LoVo (cell line): ENCODE data around the gene KRTAP5-7.

Experiments used
- DNase-seq: peaks from one replicate; pipeline ENCODE4 v3.0.0-alpha.2; 2016; ENCODE audit warnings: low spot score

The KRTAP5-7 gene

DNA sequence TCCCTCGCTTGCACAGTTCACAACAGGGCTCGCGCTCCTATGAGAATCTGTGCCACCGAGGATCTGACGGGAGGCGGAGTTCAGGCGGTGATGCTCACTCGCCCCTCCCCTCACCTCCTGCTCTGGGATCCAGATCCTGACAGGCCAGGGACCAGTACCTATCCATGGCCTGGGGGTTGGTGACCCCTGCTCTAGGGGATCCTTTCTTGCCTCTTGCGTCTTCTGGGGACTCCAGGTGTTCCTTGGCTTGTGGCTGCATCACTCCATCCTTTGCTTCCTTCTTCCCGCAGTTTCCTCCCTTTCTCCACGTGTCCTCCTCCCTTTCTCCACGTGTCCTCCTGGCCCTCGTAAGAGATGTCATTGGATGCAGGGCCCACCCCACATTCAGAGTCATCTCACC is 30.6 kb upstream of the KRTAP5-7 start:
- no peak for DNase-seq

DNA sequence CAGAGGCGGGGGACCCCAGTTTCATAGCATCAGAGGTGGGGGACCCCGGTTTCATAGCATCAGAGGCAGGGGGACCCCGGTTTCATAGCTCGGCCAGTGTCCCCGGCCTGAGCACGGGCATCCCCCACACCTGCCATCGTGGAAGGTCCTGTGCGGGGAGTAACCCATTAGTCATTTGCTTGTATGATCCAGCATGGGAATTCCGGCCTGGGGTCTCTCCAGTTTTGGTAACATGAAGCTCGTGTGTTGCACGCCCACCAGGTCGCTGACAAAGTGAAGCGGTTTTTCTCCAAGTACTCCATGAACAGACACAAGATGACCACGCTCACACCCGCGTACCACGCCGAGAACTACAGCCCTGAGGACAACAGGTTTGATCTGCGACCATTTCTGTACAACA is 29.0 kb upstream of the KRTAP5-7 start:
- DNase-seq, result no peak

DNA sequence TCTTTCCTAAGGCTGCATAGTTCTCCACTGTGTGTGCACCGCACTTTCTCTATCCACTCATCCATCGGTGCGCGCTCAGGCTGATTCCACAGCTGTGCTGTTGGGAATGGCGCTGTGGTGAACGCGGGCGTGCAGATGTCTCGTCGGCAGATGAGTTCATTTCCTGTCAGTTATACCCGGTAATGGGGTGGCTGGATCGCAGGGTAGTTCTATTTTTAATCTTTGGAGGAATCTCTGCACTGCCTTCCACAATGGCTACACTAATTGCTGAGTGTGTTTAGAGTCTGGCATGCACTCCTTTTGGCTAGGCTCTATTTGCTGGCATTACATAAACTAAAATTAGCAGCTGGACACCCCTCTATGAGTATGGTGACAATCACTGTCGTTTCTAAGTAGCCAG is 27.9 kb upstream of the KRTAP5-7 start:
- no peak for DNase-seq

DNA sequence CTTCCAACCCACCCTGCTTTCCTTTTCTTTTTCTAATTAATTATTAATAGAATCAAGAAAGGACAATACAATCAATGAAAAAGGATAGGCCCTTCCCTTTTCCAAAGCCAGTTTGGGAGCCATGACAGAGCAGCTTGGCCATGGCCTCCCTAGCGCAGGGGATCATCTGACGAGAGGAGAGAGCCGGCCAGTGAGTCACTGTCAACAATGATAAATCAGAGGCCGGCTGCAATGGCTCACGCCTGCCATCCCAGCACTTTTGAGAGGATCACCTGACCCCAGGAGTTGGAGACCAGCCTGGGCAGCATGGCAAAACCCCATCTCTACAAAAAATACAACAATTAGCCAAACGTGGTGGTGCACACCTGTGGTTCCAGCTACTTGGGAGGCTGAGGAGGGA is 27.5 kb upstream of the KRTAP5-7 start:
- DNase-seq, result no peak

DNA sequence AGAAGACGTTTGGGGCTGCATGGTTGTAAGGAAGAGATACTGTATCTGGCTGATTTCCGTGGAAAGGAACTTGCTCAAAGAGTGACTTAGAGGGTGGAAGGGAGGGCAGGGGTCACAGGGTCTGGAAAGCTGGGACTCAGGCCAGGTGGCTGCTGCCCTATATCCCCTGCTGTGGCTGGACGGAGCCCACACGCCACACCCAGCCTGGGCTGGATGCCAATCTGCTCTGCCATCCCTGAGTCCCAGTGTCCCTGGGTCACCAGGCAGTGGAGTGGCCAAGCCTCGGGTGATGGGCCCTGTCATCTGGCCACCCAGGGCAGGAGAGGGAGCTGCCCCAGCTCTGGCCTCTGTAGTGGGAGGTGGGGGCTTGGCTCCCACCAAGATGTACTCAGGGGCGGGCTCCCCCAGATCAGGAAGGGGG is 26.5 kb upstream of the KRTAP5-7 start:
- DNase-seq, result peak; percentile 52

- no peak for DNase-seq
Observed at GRCh38 chr11:71501071-71501985, 25.7 kb upstream of the KRTAP5-7 start.

- no peak for DNase-seq
Observed at GRCh38 chr11:71502026-71502425, 25.0 kb upstream of the KRTAP5-7 start.

DNA sequence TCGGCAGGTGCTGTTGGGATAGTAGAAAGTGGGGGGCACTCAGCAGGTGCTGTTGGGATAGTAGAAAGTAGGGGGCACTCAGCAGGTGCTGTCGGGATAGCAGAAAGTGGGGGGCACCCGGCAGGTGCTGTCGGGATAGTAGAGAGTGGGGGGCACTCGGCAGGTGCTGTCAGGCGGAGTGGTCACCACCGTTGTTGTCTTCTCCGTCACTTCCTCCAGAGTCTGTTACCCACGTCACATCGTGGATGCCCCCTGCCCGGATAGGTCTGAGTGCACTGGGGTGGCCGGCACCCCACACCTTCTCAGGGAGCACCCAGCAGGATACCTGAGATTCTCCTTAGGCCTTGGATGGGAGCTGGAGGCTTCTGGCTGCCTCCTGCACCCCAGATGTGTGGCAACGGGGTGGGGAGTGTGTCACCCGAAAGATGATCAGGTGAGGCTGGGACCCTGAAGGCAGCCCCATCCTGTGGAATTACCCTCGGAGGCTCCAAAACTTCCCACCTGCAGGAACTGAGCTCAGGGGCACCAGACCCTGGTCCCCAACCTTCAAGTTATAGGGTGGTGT is 24.1 kb upstream of the KRTAP5-7 start:
- no peak for DNase-seq

GRCh38 chr11:71504531-71504930 is 22.5 kb upstream of the KRTAP5-7 start:
- DNase-seq, result no peak

- no peak for DNase-seq
Observed at GRCh38 chr11:71505001-71505400, 22.1 kb upstream of the KRTAP5-7 start.

DNA sequence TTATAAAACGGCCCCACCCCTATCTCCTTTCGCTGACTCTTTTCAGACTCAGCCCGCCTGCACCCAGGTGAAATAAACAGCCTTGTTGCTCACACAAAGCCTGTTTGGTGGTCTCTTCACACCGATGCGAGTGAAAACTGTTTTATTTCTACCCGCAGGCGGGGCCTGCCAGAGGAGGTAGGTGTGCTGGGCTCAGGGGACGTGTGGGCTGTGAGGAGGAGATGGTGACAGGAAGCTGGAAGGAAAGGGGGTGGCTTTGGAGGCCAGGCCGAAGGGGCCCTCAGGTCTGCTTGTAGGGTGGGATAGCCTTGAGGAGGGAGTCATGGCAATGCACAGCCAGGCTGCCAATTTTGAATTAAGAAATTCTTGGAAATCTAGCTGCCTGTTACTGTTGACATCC is 21.3 kb upstream of the KRTAP5-7 start:
- DNase-seq, result no peak

GRCh38 chr11:71507102-71507501 is 20.0 kb upstream of the KRTAP5-7 start:
- DNase-seq, result no peak

- DNase-seq, result no peak
Observed at GRCh38 chr11:71518506-71519471, 8.3 kb upstream of the KRTAP5-7 start.

DNA sequence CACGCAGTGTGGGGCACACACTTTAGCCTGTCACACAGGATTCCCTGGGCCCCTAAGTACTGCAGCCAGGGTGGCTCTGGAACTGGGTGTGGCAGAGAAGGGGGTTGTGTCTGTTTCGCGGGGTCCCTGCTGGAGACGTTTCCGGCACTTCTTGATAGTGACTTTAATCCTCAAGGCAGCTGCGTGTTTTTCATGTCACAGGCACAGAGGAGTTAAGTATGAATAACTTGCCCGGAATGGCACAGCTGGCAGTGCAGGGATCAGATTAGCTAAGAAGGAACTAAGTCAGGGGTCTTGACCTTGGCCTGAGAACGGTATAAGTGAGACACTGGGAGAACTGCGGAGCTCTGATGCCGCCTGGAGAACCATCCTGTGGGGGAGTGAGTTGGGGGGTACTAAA is 7.5 kb upstream of the KRTAP5-7 start:
- DNase-seq, result no peak

DNA sequence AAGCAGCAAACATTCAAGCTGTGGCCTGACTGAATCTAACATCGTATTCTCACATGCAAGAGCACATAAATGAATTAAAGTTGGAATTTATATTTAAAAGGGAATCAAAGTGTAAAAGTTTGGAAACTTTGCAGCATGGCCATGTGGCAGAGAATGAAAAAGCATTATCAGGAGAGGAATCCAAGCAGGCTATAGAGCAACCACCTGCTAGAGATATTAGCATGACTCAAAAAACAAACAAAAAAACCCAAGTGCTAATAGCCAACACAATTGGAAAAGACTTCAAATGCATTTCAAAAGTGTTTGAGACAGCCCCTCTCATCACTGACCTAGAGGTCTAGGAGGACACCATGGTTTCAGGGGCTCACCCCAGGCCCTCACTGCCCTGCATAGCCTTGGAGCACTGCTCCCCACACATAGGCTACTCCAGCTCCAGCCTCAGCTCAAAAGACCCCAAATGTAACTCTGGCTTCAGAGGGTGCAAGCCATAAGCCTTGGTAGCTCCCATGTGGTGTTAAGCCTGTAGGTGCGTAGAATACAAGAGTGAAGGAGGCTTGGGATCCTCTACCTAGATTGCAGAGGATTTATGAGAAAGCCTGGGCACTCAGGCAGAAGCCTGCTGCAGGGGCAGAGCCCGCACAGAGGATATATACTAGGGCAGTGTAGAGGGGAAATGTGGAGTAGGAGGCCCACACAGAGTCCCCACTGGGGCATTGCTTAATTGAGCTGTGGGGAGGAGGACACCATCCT is 1.7 kb upstream of the KRTAP5-7 start:
- no peak for DNase-seq

GRCh38 chr11:71525938-71526495 is 1.1 kb upstream of the KRTAP5-7 start:
- peak; percentile 12 for DNase-seq

DNA sequence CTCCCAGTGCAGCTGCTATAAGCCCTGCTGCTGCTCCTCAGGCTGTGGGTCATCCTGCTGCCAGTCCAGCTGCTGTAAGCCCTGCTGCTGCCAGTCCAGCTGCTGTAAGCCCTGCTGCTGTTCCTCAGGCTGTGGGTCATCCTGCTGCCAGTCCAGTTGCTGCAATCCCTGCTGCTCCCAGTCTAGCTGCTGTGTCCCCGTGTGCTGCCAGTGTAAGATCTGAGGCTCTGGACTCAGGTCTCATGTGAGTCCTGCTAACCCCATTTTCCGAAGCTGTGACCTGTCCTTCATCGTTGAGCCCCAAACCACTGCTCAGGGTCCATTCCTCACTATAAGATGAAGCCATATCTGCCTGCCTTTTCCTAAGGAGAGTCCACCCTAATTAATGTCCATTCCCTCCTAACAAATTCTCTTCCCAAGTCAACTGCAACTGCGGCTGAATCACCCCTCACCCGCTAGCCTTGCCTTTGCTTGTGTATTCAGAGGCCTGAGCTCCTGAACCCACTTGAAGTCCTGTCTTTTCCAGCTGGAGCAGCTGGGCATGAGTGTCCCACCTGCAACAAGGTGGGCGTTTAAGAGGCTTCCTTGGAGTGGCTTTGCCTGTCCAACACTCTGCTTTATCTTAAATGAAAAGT is 626 bp downstream of the KRTAP5-7 start:
- no peak for DNase-seq

DNA sequence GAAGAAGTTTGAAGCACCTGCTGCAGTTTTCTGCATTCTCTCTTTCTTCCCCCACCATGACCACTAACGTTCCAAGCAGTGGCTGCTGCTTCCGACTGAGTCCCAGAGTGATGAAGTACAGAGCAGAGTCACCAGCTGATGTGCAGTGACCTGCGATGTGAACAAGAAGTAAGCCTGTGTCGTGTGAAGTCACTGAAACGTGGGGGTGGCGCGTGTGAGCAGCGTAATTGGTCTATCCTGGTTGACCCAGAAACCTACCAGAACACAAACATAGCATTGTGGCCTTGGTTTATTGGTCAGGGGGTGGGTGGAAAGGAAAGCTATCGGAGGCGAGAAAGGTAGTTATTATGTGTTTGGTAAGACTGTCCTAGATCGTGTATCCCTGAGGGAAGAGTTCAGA is 3.5 kb downstream of the KRTAP5-7 start:
- no peak for DNase-seq

DNA sequence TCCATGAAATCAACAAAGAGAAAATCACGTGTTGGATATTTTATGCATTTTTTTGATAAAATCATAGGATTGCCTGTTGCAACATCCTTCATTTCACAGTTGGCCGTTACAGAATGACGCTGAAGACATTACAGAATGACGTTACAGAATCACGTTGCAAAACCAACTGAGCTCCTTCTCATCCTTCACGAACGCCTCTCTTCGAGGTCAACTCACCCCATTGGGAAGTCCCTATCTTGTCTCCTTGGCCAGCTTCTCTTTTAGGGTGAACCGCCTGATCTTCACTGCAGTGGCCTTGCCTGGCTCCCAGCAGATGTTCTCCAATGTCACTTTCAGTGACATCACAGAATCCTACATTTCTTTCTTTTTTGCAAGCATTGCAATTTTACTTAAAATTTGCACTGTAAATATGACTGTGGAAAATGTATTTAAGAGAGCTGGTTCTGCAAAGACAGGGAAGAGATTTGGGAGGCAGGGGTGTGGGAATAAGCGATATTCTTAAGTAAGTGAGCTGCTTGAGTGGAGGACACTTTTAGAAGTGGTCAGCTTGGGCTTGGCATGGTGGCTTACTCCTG is 5.1 kb downstream of the KRTAP5-7 start:
- DNase-seq, result no peak
